Endothelial cell of umbilical vein (primary cell): Measurements from ENCODE around the gene C2. TPM values are rescaled to one million over a fixed set of nuclear protein-coding genes. Genes with fewer than 3 reads are reported as not detected.

ENCODE experiments used
- BruUV-seq: library from RNA; stranded (reverse); fragments of 400-500 nt; replicated peaks from 2 replicates; lab custom pipeline; 2021; lab: Mats Ljungman, UMichigan
- CTCF ChIA-PET: fragments of 300-600, 350-600 bp; sonication (Branson Sonifier 250); formaldehyde crosslinking; loops from one replicate; lab custom pipeline; 2021; ENCODE audit warnings: antibody characterized with exemption, inconsistent platforms; lab: Charles Lee
- POLR2A ChIA-PET: fragments of 300-600, 350-600 bp; sonication (Branson Sonifier 250); formaldehyde crosslinking; loops from one replicate; lab custom pipeline; 2021; ENCODE audit warnings: antibody characterized with exemption, inconsistent platforms; lab: Charles Lee
- DNase-seq: peaks from one replicate; pipeline ENCODE4 v3.0.0-alpha.2; 2011; ENCODE audit warnings: low read depth, low spot score
- FAIRE-seq: peaks from 2 replicates; lab custom pipeline; 2011; peaks lifted over from hg19 to GRCh38; lab: Jason Lieb, UNC
- H2AFZ ChIP-seq: 2 replicates; pipeline ENCODE4 v1.6.0; 2012; ENCODE audit warnings: low read depth, low read length, control low read depth, inconsistent platforms
- H3K27ac ChIP-seq: 2 replicates; pipeline ENCODE4 v1.5.1; 2011; ENCODE audit warnings: low read depth, mild to moderate bottlenecking, control low read depth, low read length, moderate library complexity; ENCODE audit not compliant: insufficient read depth
- H3K27me3 ChIP-seq, 2 experiments: 2 replicates each; pipeline versions ENCODE4 v1.6.0 to v1.6.1; 2011; ENCODE audit warnings: low read length in 2 of 2, mixed read lengths in 1 of 2; ENCODE audit not compliant: control insufficient read depth in 2 of 2, insufficient read depth in 2 of 2
- H3K36me3 ChIP-seq, 2 experiments: 2 replicates in 1 of 2; 3 replicates in 1 of 2; pipeline ENCODE4 v1.5.1; 2011; ENCODE audit warnings: low read length in 2 of 2, mild to moderate bottlenecking in 1 of 2, moderate library complexity in 1 of 2; ENCODE audit not compliant: control insufficient read depth in 2 of 2, insufficient read depth in 2 of 2; ENCODE audit errors: extremely low read depth in 1 of 2
- H3K4me1 ChIP-seq: 3 replicates; pipeline ENCODE4 v1.5.1; 2011; ENCODE audit warnings: mild to moderate bottlenecking, low read length; ENCODE audit not compliant: control insufficient read depth, insufficient read depth; ENCODE audit errors: extremely low read depth
- H3K4me2 ChIP-seq: 2 replicates; pipeline ENCODE4 v1.6.1; 2011; ENCODE audit warnings: low read length, control low read depth, mixed read lengths; ENCODE audit not compliant: insufficient read depth
- H3K4me3 ChIP-seq, 3 experiments: fragments of 200-600 bp in 1 of 3; sonication (generic), shearing (Covaris generic) in 1 of 3; replicated peaks in 1 of 3; 2 replicates each; pipeline ENCODE4 v1.5.1; 2011 to 2016; ENCODE audit warnings: control low read depth in 3 of 3, low read length in 3 of 3, mild to moderate bottlenecking in 2 of 3, inconsistent platforms in 1 of 3, low read depth in 1 of 3, moderate library complexity in 1 of 3; ENCODE audit not compliant: insufficient read depth in 1 of 3
- H3K79me2 ChIP-seq: 2 replicates; pipeline ENCODE4 v1.6.0; 2012; ENCODE audit warnings: low read length, inconsistent platforms; ENCODE audit not compliant: control insufficient read depth, insufficient read depth
- H3K9ac ChIP-seq: replicated peaks from 2 replicates; pipeline ENCODE3; 2011; ENCODE audit warnings: low read length, control low read depth; ENCODE audit not compliant: insufficient read depth; ENCODE audit errors: extremely low read depth
- H3K9me1 ChIP-seq: replicated peaks from 3 replicates; pipeline ENCODE4 v1.6.0; 2011; ENCODE audit warnings: mild to moderate bottlenecking, low read length; ENCODE audit not compliant: control insufficient read depth, insufficient read depth; ENCODE audit errors: extremely low read depth
- H3K9me3 ChIP-seq: replicated peaks from 2 replicates; pipeline ENCODE4 v1.5.1; 2012; ENCODE audit warnings: low read length, inconsistent platforms; ENCODE audit not compliant: control insufficient read depth, insufficient read depth
- H4K20me1 ChIP-seq: replicated peaks from 2 replicates; pipeline ENCODE3; 2011; ENCODE audit warnings: mild to moderate bottlenecking, low read length; ENCODE audit not compliant: control insufficient read depth, insufficient read depth; ENCODE audit errors: extremely low read depth
- CTCF ChIP-seq, 2 donors: IDR thresholded peaks; 1 replicate in 1 of 2; 2 replicates in 1 of 2; pipeline ENCODE4 v1.5.1; 2011; ENCODE audit warnings: low read length in 2 of 2, mild to moderate bottlenecking in 2 of 2, moderate library complexity in 2 of 2, control low read depth in 1 of 2, inconsistent platforms in 1 of 2, low read depth in 1 of 2; ENCODE audit not compliant: insufficient read depth in 1 of 2; ENCODE audit errors: extremely low read depth in 1 of 2
- EZH2 ChIP-seq: IDR thresholded peaks from 2 replicates; pipeline ENCODE4 v1.6.1; 2012; ENCODE audit warnings: borderline replicate concordance, low read depth, mild to moderate bottlenecking, moderate library complexity, low read length, inconsistent platforms; ENCODE audit not compliant: severe bottlenecking
- FOS ChIP-seq: IDR thresholded peaks from 2 replicates; pipeline ENCODE4 v1.6.1; 2011; ENCODE audit warnings: mild to moderate bottlenecking, low read length, moderate library complexity, borderline replicate concordance; ENCODE audit not compliant: insufficient read depth
- GATA2 ChIP-seq: IDR thresholded peaks from 2 replicates; pipeline ENCODE4 v1.7.0; 2011; ENCODE audit warnings: low read depth, mild to moderate bottlenecking, moderate library complexity, mixed read lengths, low read length; ENCODE audit not compliant: insufficient read length, insufficient read depth
- JUN ChIP-seq: IDR thresholded peaks from 2 replicates; pipeline ENCODE4 v1.6.1; 2011; ENCODE audit warnings: borderline replicate concordance, low read depth; ENCODE audit not compliant: insufficient read length, insufficient read depth
- MAX ChIP-seq: IDR thresholded peaks from 2 replicates; pipeline ENCODE4 v1.6.1; 2011; ENCODE audit not compliant: insufficient read depth, insufficient read length
- MYC ChIP-seq: IDR thresholded peaks from one replicate; pipeline ENCODE4 v1.6.1; 2011; ENCODE audit warnings: mild to moderate bottlenecking, low read depth, low read length
- POLR2A ChIP-seq: IDR thresholded peaks from 2 replicates; pipeline ENCODE4 v1.6.1; 2012; ENCODE audit warnings: low read depth, mild to moderate bottlenecking, control low read depth, low read length
- POLR2AphosphoS5 ChIP-seq: IDR thresholded peaks from 2 replicates; pipeline ENCODE4 v1.6.1; 2012; ENCODE audit warnings: low read depth, mild to moderate bottlenecking, control low read depth, low read length, moderate library complexity; ENCODE audit not compliant: insufficient read depth
- dilution Hi-C: fragments of 300-500 bp; cut with MboI; formaldehyde crosslinking; loops from one replicate; pipeline ENCODE4 v1.15.0; 2019; ENCODE audit warnings: low sequenced_read_pairs; ENCODE audit not compliant: extremely low pct_ligation_motif_present
- intact Hi-C: fragments of 100-400 bp; cut with micrococcal nuclease; formaldehyde crosslinking; loops from one replicate; pipeline ENCODE4 v1.10.0; 2022
- polyA plus RNA-seq, 4 experiments: library from polyadenylated mRNA; depleted of rRNA in 3 of 4; stranded (reverse) in 3 of 4; unstranded in 1 of 4; fragments of >200 nt; gene quantifications; 2 replicates each; pipeline versions ENCODE4 v1.2.1 to v1.2.3, GENCODE V29; 2011 to 2012; ENCODE audit warnings: missing spikeins in 1 of 4
- total RNA-seq: library from RNA; stranded (reverse); gene quantifications from 2 replicates; pipeline ENCODE4 v1.2.3, GENCODE V29; 2021

The C2 gene
- total and polyA plus RNA-seq, 2 donors (not counting 3 experiments of a cell fraction or from before 2014, with no cell fraction given), result 0.60 TPM; not detected in 1

- Histone ChIP-seq H3K79me2 (peaks cover 13% of the 10 kb centered on the region), H3K4me3 (no peak overlapping the region), H3K27me3 (no peaks in the 10 kb centered on the region), H3K36me3 (peaks cover 14 to 61% of the 10 kb centered on the region in 2 experiments), H3K9ac (no peak overlapping the region), H3K9me3 (no peaks in the 10 kb centered on the region), H3K27ac (no peak overlapping the region), H2AFZ (no peak overlapping the region), H3K4me1 (peaks cover 9% of the 10 kb centered on the region), H4K20me1 (no peaks in the 10 kb centered on the region), H3K4me2 (no peak overlapping the region), H3K9me1 (no peaks in the 10 kb centered on the region)
- no peak for TF ChIP-seq MYC
- TF ChIP-seq POLR2AphosphoS5, result no peak
- no peak for TF ChIP-seq GATA2
- TF ChIP-seq MAX, result no peak
- TF ChIP-seq JUN, result no peak
- no peak for TF ChIP-seq EZH2
- no peak for TF ChIP-seq FOS
- TF ChIP-seq CTCF (IDR thresholded peaks at IDR 0.05; ENCODE audit: extremely low read depth in 1 of 2, insufficient read depth in 1 of 2, low read depth in 1 of 2, low read length in 2 of 2), result no peak
- TF ChIP-seq POLR2A, result no peak
- dilution Hi-C loops (no loop called here), intact Hi-C loops (no loop called here)
- no TSS peak for BruUV-seq
- no peak for FAIRE-seq
- ChIA-PET POLR2A (no interaction called here), CTCF (interaction anchor here (1.3 kb wide), 1 partner anchor 14 kb away, joined by 7 read pairs; no protein-coding TSS in a partner anchor)
- DNase-seq, result no peak
Observed at GRCh38 chr6:31966506-31966905, 39.0 kb downstream of the C2 start.
